HG03520 (cell line): ENCODE data around the gene GAS2.

Experiments
- ATAC-seq: cut with Tn5 transposase; IDR thresholded peaks from one replicate; pipeline ENCODE4 v1.9.1; 2021; ENCODE audit warnings: mild to moderate bottlenecking, moderate library complexity; ENCODE audit not compliant: unreplicated experiment

Gene GAS2

DNA sequence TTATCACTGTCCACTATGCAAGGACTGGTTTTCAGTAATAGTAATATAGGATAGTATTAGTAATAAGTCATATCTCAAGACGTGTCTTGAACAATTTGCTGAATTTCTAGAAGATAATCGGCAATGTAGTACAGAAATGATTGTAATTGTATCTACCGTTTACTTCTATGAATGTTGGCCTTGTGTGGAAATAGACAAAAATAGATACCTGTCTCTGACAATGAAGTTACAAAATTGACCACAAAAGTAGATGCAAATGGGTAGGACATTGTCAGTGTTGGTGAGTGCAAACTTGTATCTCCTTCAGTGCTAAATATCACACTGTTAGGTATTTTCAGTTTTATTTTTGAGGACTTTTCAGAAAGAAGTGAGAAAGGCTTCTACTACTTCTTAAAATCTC, 120.1 kb downstream of the GAS2 start:
- peak; percentile 92 for ATAC-seq

DNA sequence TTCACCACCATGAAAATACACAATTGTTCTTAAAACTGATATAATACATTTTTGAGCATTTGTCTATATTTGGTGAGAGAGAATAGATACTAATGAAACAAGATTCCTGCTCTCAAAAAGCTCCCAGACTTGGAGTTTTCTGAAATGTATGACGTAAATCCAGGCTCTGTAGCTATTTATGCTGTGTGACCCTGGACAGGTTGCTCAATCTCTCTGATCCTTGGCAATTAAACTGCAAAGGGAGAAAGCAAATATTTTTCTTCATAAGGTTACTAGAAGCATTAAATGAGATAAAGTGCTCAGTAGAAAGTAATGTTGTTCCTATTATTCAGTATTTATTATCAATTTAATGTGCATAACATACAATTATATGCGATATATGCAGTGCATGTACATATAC, 120.6 kb downstream of the GAS2 start:
- ATAC-seq = no peak

DNA sequence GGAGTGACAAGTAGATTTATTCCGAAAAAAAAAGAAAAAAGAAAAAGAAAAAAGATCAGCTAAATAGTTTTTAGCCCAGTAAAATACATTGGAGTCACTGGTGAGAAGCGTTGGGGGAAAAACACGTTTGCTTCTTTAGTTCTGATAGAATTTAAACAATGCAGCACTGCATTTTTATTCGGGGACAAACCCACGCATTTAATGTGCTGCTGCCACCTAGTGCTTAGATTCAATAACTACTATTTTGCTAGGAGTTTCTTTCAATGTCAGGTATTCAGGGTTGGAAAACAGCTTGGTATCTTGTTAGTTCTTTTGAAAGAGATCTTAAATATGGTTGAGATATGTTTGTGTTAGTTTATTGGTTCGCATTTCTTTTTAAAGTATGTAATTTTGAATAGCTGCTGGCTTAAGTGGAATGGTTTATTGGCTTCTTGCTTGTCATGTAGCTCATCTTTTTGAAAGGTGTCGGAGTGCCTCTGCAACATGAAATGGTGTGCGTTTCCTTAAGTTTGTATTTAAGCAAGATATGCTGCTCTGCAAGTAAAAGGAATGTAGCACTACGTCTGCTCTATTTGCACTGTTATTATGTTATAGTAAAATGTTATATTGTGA, 121.2 kb downstream of the GAS2 start:
- ATAC-seq = no peak

DNA sequence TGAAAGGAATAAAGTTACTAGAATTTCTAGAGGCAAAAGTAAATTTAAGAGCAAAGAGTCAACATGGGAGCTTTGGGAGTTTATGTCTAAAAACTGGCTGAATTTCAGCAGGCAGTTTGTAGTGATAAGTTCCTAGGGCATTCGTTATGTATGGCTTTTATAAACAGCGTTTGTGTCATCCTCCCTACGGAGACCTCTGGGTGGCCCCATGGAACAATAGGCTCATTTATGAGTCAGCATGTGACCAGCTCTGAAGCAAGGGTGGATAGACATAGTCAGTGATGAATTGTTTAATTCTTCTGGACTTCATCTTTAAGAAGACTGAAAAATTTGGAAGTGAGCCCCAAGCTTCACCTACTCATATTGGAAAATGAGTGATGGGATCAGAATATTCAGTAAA, 126.1 kb downstream of the GAS2 start:
- peak; percentile 56 for ATAC-seq

DNA sequence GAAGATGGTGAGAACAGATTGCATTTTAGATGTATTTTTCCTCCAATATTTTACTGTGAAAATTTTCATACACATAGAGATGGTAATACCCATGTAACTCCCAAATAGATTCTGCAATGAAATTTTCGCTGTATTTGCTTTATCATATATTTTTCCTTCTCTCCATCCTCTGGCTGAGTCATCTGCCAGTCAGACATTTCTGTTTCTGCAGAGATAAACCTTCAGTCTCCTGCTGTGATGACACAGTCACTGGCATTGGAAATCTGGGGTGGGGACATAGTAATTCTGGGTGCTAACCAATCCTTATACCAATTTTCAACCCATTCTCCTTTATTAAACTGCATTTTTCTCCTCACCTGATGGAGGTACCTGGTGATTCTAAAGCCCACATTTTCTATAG, 129.5 kb downstream of the GAS2 start:
- ATAC-seq = no peak

DNA sequence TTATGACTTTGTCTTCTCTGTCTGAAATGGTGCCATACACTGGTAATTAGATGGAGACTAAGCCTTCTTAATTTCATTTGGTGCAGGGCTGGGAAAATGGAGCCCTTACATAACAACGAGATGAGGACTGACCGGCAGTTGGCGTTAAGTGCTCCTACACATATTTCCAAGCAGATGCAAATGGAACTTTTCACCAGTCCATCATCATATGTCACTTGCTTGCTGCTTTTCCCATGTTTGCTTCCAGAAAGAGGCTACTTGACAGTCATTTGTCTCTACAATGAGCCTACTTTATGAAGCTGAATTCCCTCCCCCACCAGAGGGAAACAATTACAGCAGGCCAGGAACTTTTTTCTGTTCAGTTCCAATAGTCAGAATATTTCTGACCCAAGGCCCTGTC, 130.6 kb downstream of the GAS2 start:
- no peak for ATAC-seq

DNA sequence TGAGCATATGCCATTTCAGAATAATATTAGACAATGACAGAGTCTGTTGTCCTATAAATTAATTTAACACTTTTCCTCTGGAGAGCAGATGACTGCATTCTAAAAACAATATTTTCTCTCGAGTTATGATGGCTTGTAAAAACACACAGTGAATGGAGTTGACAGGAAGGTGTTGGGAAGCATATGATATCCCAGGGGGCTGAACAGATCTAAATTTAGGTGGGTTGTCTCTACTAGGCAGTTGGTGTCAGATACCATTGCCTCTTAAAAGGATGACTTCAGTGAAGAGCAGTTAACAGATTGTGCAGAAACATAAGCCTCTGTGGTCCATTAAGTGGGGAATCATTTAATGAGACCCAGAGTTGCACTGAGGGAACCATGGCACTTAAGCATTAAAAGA, 132.5 kb downstream of the GAS2 start:
- no peak for ATAC-seq

DNA sequence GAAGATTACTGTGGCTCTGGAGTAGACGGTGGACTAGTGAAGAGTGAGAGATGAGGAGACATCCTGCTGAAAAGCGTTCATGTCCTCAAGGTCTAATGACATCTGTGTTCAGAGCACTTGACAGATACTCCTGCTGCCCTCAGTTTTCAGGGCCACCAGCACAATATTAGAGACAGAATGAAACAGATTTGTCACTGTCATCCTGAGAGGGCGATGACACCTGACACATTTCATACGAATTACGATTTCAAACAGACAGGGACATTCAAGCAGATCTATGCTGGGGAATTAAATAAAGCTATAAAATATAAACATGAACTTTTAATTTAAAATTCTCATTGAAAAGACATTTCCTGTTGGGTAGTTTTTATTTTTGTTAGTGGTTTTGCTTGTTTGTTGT, 134.1 kb downstream of the GAS2 start:
- no peak for ATAC-seq

DNA sequence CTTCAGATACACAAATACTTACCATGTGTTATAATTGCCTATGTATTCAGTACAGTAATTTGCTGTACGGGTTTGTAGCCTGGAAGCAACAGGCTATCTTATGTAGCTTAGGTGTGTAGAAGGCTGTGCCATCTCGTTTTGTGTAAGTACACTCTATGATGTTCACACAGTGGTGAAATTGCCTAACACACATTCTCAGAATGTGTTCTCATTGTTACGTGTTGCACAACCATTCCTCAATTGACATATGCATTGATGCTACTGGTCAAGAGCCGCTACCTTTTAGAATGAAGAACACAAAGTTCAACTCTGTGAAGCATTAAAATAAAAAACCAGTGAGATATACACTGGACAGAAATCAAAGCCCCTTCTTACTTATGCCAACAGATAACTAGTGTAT, 136.4 kb downstream of the GAS2 start:
- no peak for ATAC-seq

DNA sequence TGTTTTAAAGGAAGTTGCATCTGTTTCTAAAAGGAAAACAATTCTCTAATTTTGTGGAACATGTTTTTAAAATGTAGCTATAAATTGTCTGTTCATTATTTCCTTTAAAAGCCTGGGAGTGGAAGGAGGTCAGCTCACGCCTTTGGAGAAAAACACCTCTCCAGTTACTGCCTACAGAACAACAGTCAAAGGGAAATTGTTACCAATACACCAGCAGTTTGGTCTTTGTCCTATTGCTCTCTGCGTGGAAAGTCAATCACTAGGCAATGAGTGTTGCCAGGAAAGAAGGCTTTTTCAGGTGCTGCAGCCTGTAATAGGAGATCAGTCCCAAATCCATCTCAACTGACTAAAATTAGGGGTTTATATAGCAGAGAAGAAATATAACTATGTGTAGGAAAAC, 141.0 kb downstream of the GAS2 start:
- ATAC-seq = no peak

DNA sequence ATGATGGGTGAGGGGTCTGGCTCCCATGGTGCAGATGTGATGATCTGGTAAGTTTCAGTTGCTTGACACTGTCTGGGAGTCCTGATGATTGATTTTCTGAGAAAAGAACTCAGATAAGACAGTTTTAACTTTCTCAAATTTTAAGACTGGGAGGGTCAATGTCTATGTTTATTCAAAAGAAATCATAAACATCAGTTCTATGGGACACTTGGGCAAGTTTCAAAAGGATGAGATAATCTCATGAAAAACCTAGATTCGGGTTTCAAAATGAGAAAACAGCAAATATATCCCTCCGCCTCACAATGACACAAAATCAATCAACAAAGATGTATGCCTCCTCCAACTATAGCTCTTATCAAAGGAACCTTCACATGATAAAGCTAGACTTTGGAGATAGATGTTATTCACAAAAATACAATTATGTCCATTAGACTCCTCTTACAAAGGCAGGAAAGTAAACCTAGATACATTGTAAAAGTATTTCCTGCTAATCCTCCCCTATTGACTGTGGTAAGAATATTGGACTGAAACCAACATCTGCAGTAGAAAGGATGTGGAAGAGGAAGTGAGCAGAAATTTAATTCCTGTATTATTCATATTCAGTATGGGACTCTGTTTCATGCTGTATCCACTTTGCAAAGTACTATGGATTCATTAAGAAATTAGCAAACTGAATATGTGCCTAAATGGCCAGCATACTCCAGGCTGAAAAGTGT, 141.6 kb downstream of the GAS2 start:
- ATAC-seq = peak; percentile 96

DNA sequence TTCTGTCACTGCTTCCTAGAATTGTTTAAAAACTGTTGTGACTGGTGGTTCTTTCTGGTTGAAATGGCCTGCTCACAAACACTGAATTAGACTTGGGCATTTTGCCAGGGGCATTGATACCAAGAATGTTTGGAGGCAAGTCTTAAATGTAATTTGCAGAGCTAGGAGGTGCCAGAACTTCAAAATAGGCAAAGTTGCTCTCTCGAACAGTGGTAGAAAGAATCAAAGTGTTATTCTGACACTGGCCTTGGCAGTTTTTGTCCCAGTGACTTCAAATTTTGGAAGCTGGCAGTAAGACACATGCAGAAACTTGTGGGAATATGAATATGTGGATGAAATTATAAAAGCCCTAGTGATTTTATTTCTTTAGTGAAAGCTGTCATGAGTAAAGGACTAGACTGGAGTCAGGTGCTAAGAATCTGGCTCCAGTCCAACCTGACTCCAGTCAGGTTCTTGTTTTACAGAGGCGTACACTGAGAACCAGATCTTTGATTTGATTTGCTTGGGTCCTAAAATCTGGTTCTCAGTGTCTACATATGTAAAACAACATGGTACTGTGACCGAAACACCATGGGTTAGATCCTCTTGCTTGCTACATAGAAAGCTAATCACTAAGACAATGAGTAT, 142.3 kb downstream of the GAS2 start:
- no peak for ATAC-seq

DNA sequence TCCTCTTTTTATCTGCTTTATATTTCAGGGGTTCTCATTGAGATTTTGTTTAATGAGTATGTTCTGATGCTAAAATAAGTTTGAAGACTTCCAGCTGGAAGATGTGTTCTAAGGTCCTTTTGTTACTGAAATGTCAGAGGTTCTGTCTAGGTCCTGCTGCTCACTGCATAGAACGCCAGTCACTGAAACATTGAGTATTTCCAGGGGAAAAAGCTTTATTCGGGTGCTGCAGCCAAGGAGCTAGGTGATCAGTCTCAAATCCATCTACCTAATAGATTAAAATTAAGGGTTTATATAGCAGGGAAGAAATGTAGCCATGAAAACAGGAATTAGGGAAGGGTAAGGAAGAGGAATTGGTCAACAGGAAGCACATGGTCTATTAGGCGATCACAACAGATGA, 143.5 kb downstream of the GAS2 start:
- no peak for ATAC-seq

DNA sequence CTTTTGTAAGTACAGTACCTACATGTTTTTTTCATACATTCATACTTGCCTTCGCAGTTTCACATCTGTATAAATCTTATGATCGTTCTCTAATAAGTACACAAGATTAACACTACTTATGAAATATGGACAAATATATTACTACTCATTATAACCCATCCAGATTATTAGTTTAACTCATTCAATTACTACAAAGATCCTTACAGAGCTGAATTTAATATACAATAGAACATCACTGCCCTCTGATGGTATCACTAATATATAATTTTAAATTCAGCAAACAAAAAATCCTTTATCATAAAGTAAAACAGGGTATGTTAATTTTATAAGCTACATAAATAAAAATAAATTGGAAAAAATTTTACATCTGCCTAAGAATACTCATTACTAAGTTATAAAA, 155.8 kb downstream of the GAS2 start:
- ATAC-seq = no peak

DNA sequence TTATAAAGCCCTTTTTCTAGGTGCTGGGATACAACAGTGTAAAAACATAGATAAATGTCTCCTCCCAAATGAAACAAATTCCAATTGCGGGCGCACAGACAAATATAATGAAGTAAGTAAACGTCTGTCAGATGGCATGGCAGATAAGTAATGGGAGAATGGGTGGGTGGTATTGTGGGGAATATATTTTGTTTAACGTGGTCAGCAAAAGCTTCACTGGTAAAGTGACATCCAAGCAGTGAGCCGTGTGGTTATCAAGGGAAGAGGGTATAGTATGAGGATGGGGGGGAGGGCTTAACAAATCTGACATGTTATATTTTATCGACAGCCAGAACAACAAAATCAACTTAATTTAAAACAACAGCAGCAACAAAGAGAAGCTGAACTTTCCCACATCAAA, 162.0 kb downstream of the GAS2 start:
- no peak for ATAC-seq

DNA sequence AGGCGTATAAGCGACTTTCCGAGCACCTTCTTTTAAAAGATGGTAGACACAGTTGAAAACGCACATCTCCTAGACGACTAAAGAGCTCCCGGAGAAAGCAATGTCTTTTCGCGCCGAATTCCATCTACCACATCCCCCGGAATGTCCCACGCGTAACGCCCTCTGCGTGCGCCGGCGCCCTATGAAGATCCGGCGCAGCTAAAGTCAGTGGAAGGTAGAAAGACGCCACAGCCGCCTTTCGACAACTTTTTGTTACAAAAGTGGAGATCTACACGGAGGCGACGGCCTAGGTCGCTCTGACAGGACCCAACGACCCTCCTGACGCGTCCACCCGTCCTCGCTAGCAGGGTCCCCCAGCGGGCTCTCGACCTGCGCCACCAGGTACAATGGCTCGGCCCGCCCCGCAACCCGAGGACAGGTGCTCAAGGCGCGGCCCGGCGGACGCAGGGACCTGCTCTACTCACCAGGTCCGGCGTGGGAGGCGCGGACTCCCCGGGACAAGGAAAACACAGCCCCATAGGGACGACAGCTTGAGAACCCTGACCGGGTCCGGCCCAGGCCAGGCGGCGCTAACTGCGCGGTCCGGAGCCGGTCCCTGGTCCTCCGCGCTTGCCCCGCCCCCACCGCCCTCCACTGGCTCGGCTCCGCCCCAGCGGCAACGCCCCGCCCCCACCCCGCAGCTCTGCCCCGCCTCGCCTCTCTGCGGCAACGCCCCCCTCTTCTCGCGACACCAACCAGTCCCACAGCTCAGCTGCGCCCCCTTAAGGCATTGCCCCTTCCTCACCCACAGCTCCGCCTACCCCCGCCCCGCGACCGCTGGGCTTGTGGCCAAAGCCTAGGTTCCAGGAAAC, 163.0 kb downstream of the GAS2 start, which contains the start of gene SVIP:
TSS of gene SVIP (minus strand) at position 571 of the 851 bp plus-strand sequence. CDS start at position 518, 53 bp downstream.
- ATAC-seq = peak; percentile 93

DNA sequence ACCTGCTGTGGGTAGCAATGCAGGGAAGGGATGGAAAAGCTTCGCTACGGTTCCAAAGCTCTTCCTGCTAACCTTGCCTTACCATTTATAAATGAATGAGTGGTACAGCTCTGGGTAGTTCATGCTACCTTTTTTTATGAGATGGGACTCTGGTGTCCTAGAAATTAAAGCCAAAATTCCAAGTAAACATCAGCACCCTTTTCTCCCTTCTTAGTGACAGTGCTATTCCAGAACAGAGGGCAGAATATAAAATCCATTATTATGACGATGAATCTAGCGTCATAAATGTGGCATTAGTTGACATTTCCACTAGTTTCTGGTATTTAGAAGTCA, 163.6 kb downstream of the GAS2 start:
- no peak for ATAC-seq

DNA sequence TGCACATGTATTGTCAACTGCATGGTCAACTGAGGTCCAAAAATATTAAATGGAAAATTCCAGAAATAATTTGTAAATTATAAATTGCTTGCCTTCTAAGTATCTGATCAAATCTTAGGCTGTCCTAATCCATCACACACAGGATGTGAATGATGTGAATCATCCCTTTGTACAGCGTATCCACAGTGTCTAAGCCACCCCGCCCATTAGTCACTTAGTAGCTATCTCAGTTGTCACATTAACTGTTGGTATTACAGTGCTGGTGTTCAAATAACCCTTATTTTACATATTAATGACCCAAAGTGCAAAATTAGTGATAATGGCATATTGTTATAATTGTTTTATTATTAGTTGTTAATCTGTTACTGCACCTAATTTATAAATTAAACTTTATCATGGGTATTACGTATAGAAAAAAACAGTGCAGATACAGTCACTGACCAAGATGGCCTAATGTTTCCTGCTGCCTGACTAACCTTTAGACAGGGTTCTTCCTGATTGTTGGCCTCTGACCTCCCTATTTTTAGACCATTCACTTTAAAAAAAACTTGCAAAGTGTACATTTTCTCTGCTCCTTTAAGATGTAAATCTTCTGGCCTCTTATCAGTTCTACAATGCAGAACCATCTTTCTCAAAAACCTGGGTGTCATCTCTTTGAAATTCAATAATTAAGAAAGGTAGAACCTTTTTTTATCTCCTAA, 166.1 kb downstream of the GAS2 start:
- no peak for ATAC-seq

DNA sequence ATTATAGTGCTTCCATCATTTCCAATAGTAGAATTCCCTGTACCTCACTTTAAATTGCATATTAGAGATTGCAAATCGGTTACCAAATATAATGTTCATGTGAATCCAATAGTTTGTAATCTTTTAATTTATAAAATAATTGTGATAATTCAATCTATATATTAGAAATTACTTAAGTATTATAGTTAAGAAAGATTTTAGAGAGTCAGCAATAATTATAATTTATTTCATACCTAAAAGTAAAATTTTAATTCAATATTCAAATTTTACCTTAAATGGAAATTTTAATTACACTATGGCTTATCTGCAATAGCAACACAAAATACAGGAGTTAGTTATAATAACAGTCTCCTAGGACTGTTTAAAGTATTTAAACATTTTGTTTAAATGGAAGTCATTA, 180.3 kb downstream of the GAS2 start:
- no peak for ATAC-seq

DNA sequence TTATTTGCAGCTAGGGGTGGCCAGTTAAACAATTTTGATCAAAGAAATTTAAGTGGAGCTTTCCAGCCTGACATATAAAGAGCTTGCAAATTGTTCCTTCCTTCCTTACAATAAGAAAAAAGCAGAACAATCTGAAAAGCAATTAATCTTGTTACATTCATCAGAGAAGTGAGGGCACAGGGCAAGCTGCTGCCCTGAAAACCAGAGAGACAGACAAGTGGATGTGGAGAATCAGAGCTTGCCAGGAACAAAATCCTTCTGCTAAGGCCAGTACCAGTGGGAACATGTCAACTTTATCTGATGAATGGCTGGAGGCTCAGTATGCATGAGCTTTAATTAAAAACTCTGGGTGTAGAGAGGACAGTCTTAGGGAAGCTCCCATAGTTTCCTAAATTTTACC, 185.1 kb downstream of the GAS2 start:
- ATAC-seq = no peak

DNA sequence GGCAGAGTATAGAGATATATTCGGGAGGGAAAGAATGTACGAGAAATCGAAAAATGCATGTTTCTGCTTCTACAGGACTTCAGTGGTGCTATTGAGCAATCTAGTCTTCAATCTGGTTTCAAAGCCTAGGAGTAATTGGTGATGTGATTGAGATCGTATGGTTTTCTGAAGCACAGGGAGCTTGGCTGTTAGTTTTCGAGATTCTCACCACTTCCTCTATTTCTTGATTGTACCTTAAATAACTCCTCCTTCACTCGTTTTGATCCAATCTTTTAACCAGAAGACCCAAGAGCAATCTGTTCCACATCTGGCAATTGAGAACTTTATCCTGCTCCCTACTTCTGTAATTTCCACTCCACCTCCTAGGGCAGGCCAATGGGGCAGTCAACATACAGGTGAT, 193.3 kb downstream of the GAS2 start:
- no peak for ATAC-seq
